DND-41 (cell line): ENCODE data around the gene ERGIC2.

Experiments
- ATAC-seq: fragments of 200-7000 bp; cut with Tn5 transposase; 3 replicates; pipeline ENCODE4 v1.9.1; 2021; ENCODE audit warnings: low read depth; ENCODE audit not compliant: insufficient read depth
- DNase-seq: peaks from one replicate; pipeline ENCODE4 v3.0.0-alpha.2; 2020
- H2AFZ ChIP-seq: 2 replicates; pipeline ENCODE4 v1.6.0; 2012; ENCODE audit warnings: low read depth, low read length
- H3K27ac ChIP-seq: 2 replicates; pipeline ENCODE4 v1.5.1; 2012; ENCODE audit warnings: low read length, inconsistent platforms
- H3K27me3 ChIP-seq: fragments of 200-600 bp; sonication (generic); 2 replicates; pipeline ENCODE4 v1.6.0; 2012; ENCODE audit warnings: low read length, mild to moderate bottlenecking, inconsistent platforms; ENCODE audit not compliant: insufficient read depth, poor library complexity
- H3K36me3 ChIP-seq: 2 replicates; pipeline ENCODE4 v1.5.1; 2012; ENCODE audit warnings: low read length, inconsistent platforms; ENCODE audit not compliant: insufficient read depth
- H3K4me1 ChIP-seq: 2 replicates; pipeline ENCODE4 v1.5.1; 2012; ENCODE audit warnings: mild to moderate bottlenecking, low read length; ENCODE audit not compliant: insufficient read depth
- H3K4me2 ChIP-seq: 2 replicates; pipeline ENCODE4 v1.6.0; 2012; ENCODE audit warnings: mild to moderate bottlenecking, moderate library complexity, low read length, inconsistent platforms; ENCODE audit not compliant: insufficient read depth
- H3K4me3 ChIP-seq, 2 experiments: fragments of 200-600 bp in 1 of 2; shearing (Covaris generic) in 1 of 2; 2 replicates each; pipeline ENCODE4 v1.5.1; 2012 to 2016; ENCODE audit warnings: inconsistent platforms in 2 of 2, low read length in 2 of 2, mild to moderate bottlenecking in 2 of 2, low read depth in 1 of 2, moderate library complexity in 1 of 2
- H3K79me2 ChIP-seq: 2 replicates; pipeline ENCODE4 v1.6.0; 2012; ENCODE audit warnings: low read length, inconsistent platforms; ENCODE audit not compliant: insufficient read depth
- H3K9ac ChIP-seq: 2 replicates; pipeline ENCODE4 v1.6.0; 2012; ENCODE audit warnings: low read depth, mild to moderate bottlenecking, inconsistent platforms, low read length, moderate library complexity
- H3K9me3 ChIP-seq: 2 replicates; pipeline ENCODE4 v1.5.1; 2012; ENCODE audit warnings: low read length, moderate library complexity, mild to moderate bottlenecking, inconsistent platforms; ENCODE audit not compliant: insufficient read depth, severe bottlenecking
- H4K20me1 ChIP-seq: 2 replicates; pipeline ENCODE4 v1.6.0; 2012; ENCODE audit warnings: low read length; ENCODE audit not compliant: insufficient read depth
- CTCF ChIP-seq: IDR thresholded peaks from 2 replicates; pipeline ENCODE4 v1.5.1; 2012; ENCODE audit warnings: borderline replicate concordance, low read length, moderate library complexity, mild to moderate bottlenecking; ENCODE audit not compliant: poor library complexity, severe bottlenecking; ENCODE audit errors: extremely low read depth
- EZH2 ChIP-seq: IDR thresholded peaks from 3 replicates; pipeline ENCODE4 v1.6.1; 2012; ENCODE audit warnings: borderline replicate concordance, low read depth, mild to moderate bottlenecking, moderate library complexity, low read length, inconsistent platforms; ENCODE audit not compliant: severe bottlenecking

The ERGIC2 gene

GRCh38 chr12:29382251-29382650 is 1.3 kb upstream of the ERGIC2 start:
- Histone ChIP-seq H4K20me1 (peaks cover 7% of the 10 kb centered on the region; the same call in 1 of the 2 replicates), H3K36me3 (peaks cover 10% of the 10 kb centered on the region), H2AFZ (peak overlapping the region; percentile 76), H3K79me2 (peaks cover 37% of the 10 kb centered on the region), H3K9ac (no peak overlapping the region), H3K4me2 (peak overlapping the region; percentile 70; the same call in 1 of the 2 replicates), H3K9me3 (no peaks in the 10 kb centered on the region), H3K27ac (no peak overlapping the region), H3K4me3 (no peak overlapping the region), H3K4me1 (peaks cover 26% of the 10 kb centered on the region), H3K27me3 (no peaks in the 10 kb centered on the region)
- no peak for TF ChIP-seq CTCF
- TF ChIP-seq EZH2 = no peak
- no peak for DNase-seq
- no peak for ATAC-seq

DNA sequence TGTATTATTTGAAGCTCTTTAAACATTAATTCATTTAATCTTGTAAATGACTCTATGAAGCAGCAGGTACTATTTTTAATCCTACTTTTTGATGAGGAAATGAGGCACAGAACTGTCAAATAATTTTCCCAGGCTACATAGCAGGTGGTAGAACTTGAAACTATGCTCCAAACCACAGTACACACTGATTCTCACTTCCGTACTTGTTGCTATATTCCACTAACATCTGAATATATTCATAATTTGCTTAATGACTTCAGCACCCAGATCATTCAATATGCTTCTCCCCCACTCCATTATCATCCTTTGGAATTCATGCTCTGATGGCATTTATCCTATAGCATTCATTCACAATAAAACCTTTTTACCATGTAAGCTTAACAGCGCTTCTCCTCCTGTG is 4.9 kb downstream of the ERGIC2 start:
- ATAC-seq (no peak), DNase-seq (no peak)
- Histone ChIP-seq H3K4me3 (no peak overlapping the region), H4K20me1 (peaks cover 35% of the 10 kb centered on the region; the same call in 1 of the 2 replicates), H3K27me3 (no peaks in the 10 kb centered on the region), H3K36me3 (peaks cover 17% of the 10 kb centered on the region), H3K9ac (no peak overlapping the region), H2AFZ (no peak overlapping the region), H3K27ac (no peak overlapping the region), H3K4me2 (no peak overlapping the region), H3K79me2 (peaks cover 97% of the 10 kb centered on the region), H3K4me1 (peaks cover 19% of the 10 kb centered on the region), H3K9me3 (no peaks in the 10 kb centered on the region)
- TF ChIP-seq CTCF = no peak
- TF ChIP-seq EZH2 = no peak

DNA sequence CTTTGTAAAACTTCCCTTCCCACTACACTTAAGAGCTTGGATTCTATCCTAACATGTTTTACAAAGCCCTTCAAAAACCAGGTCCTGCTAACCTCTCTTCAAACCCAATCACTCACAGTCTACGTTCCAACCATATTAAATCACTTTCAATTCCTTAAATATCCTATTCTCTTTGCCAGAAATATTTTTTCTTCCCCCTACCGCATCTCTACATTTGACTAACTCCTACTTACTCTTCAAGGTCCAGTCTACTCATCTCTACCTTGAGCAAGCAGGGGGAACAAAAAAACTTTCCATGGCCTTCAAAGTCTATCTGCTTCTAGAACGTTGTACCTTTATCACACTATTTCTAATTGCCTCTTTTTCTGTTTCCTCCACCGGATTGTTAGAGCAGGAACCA is 6.1 kb downstream of the ERGIC2 start:
- Histone ChIP-seq H3K4me3 (no peak overlapping the region), H4K20me1 (peaks cover 35% of the 10 kb centered on the region; the same call in 1 of the 2 replicates), H3K4me1 (peaks cover 18% of the 10 kb centered on the region), H3K4me2 (no peak overlapping the region), H3K79me2 (peaks cover 88% of the 10 kb centered on the region), H3K27me3 (no peaks in the 10 kb centered on the region), H3K36me3 (peaks cover 29% of the 10 kb centered on the region; the same call in 1 of the 2 replicates), H3K27ac (no peak overlapping the region), H2AFZ (no peak overlapping the region), H3K9ac (no peak overlapping the region), H3K9me3 (no peaks in the 10 kb centered on the region)
- no peak for TF ChIP-seq CTCF
- no peak for DNase-seq
- no peak for ATAC-seq

GRCh38 chr12:29374012-29374411 is 7.0 kb downstream of the ERGIC2 start:
- no peak overlapping the region for H3K4me3 ChIP-seq
- DNase-seq = no peak
- no peaks in the 10 kb centered on the region for H3K27me3 ChIP-seq
- no peak for ATAC-seq
- H3K4me1 ChIP-seq = peaks cover 9% of the 10 kb centered on the region; the same call in 1 of the 2 replicates
- peaks cover 79% of the 10 kb centered on the region for H3K79me2 ChIP-seq
- H2AFZ ChIP-seq = no peak overlapping the region
- no peak overlapping the region for H3K27ac ChIP-seq
- no peak overlapping the region for H3K9ac ChIP-seq
- peaks cover 31% of the 10 kb centered on the region; the same call in 1 of the 2 replicates for H4K20me1 ChIP-seq
- no peak for TF ChIP-seq EZH2
- no peak for TF ChIP-seq CTCF
- H3K9me3 ChIP-seq = no peaks in the 10 kb centered on the region
- no peak overlapping the region for H3K4me2 ChIP-seq
- H3K36me3 ChIP-seq = peaks cover 38% of the 10 kb centered on the region
